HG03066 (cell line): ENCODE measurements around the gene HOXD3.

ENCODE experiments used
- ATAC-seq: cut with Tn5 transposase; IDR thresholded peaks from one replicate; pipeline ENCODE4 v1.9.1; 2021; ENCODE audit warnings: low read depth; ENCODE audit not compliant: unreplicated experiment

HOXD3 gene

DNA sequence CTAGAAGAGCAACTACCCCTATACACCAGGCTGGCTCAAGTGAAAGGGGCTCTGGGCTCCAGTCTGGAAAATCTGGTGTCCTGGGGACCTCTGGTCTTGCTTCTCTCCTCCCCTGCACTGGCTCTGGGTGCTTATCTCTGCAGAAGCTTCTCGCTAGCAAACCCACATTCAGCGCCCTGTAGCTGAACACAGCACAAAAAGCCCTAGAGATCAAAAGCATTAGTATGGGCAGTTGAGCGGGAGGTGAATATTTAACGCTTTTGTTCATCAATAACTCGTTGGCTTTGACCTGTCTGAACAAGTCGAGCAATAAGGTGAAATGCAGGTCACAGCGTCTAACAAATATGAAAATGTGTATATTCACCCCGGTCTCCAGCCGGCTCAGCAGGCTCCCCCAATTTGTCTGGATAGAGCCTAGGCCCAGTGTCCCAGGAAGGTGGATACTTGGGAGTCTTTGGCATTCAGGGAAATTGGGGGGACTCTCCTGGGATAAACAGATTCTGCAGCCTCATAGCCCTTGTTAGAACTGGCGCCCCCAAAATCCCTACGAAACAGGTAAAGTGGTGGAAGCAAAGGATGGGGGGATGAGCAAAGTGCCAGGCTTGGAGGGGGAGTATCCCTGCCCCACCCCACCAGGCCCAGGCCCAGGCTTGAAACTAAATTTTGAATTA is 8.2 kb upstream of the HOXD3 start:
- no peak for ATAC-seq

GRCh38 chr2:176149481-176149938 is 7.6 kb upstream of the HOXD3 start:
- ATAC-seq = no peak

DNA sequence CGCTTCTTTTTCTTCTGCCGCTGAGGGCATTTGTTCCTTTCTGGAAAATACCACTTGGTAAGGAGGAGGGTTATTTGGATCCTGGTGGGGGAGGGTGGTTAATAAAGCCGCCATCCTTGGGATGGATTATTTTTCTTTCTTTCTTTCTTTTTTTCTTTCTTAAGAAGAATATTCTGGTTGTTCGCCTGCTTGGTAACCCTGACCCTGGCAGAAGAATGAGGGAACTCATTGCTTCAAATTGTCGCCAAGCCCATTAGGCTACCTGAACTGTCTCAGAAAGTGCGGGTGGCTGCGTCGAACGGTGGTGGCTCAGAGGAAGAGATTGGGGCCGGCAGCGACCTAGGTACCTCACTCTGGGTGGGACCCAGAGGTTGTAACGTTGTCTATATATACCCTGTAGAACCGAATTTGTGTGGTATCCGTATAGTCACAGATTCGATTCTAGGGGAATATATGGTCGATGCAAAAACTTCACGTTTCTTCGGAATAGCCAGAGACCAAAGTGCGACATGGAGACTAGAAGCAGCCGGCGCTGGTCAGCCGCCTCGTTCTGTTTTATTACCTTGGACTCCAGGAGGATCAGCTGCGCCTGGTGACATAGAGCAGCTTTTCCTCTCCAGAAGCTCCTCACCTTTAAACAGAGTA is 7.0 kb upstream of the HOXD3 start:
- no peak for ATAC-seq

DNA sequence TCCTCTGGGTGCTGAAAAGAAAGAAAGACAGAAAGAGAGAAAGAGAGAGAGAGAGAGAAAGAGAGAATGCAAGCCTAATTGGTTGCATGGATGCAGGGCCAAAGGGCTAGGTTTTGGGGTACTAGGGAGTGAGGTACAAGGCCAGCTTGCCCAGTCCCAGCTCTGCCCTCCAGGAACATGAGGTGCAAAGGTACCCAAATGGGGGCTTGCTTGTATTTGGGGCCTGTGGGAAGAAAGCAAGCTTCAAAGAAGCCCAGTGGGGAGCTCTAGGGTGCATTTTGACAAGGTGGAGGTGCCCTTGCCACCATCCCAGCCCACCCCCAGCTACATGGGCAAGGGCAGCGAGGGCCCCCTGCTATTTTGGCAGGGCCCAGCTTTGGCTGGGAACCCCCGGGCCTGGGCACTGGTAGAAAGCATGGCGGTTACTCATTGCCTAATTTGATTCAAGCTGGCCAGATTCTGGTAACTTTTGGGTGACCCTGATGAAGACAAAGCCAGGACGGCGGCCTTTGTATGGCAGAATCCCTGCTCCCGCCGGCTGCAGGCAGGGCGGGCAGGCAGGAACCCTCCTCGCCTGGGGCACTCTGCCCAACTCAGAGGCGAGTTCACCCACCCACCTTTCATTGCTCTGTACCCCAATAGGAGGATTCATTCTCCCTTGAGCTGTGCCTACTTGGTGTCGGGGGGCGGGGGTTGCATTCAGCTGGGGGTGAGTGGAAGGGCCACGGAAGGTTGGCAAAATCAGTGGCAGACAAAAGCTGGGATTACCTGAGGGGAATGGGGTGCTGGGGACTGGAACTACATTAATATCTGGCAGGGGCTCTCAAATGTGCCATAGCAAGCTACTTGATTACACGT is 6.3 kb upstream of the HOXD3 start:
- ATAC-seq = no peak

- ATAC-seq = no peak
Measured at GRCh38 chr2:176151442-176152287, 5.4 kb upstream of the HOXD3 start, which contains the start of gene HOXD4. HOXD4 (plus strand) TSS chr2:176151550; CDS start chr2:176151634, 84 bp downstream.

- ATAC-seq = no peak
Measured at GRCh38 chr2:176152350-176153181, 4.5 kb upstream of the HOXD3 start.

- ATAC-seq = no peak
Measured at GRCh38 chr2:176154576-176155252, 2.4 kb upstream of the HOXD3 start.

DNA sequence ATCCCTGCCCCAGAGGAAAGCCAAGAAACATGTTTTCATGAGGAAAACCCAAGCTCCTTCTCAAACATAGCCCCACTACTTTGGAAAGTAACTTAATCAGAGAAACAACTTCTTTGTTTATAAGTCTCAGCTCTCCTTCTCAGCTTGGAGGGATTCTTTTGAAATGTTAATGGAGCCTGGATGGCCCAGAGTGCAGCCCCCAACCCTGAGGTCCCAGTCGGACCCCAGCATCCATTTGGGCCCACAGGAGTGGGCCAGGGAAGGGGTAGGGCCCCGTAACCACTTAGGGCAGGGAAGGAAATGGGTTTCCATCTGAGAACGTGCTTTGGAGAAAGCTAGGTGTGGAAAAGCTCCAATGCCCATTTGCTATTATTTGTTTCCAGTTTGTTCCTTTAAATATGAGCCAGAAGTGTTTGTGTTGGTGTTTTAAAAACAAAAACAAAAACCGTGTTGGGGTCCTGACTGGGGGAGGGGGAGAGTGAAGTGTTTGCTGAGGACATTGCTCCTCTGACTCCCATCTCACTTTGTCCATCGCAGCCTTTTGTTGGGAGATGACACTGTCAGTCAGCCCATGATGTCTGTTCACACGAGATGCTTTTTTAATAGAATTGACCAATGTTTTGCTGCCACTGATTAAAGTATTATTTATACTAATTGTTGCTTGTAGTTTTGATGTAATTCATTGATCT is 1.6 kb upstream of the HOXD3 start:
- ATAC-seq = no peak

- ATAC-seq = no peak
Measured at GRCh38 chr2:176156301-176156806, 753 bp upstream of the HOXD3 start.

- ATAC-seq = no peak
Measured at GRCh38 chr2:176157499-176158185, 535 bp downstream of the HOXD3 start.

GRCh38 chr2:176158186-176158591 is 1.1 kb downstream of the HOXD3 start:
- ATAC-seq = no peak

DNA sequence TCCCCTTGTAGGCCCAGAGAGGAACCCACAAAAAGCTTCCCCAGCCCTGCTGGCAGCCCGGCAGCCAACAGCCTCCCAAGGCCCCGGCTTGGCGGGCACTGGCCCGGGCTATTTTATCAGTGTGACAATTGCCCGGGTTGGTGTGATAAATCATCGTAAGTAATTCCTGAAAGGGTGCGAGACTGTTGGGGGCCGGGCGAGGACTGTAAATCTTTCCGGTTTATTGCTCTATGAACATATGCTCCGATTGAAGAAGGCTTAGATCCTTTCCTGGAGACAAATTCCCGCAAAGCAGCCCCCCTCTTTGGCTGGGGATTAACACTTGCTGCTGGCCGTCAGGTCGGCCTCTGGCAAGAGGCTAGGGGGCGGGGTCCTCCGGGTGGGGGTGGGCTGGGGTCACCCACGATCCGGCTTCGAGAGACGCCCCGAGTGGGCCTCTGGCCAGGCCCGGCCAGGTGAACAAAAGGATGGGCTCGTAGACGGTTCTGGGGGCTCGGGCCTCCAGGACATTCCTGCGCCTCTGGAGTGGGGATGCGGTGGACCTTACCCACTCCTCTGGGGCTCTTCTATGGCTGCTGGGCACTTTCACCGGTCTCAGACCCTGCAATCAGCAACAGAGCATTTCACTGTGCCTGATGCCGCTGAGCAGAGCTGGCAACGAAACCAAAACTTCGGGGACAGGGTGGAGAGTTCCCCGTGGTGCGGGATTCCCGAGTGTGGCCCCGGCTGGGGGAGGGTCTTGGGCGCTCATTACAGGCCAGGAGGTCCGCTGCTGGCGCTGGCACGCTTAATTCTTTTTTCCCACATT is 2.0 kb downstream of the HOXD3 start:
- no peak for ATAC-seq

GRCh38 chr2:176159663-176160250 is 2.6 kb downstream of the HOXD3 start:
- no peak for ATAC-seq

- ATAC-seq = no peak
Measured at GRCh38 chr2:176160251-176160985, 3.3 kb downstream of the HOXD3 start.

- ATAC-seq = no peak
Measured at GRCh38 chr2:176160986-176161824, 4.1 kb downstream of the HOXD3 start.
